Neural progenitor cell (in vitro differentiated cells): Measurements from ENCODE around the gene MAP3K2. TPM values are rescaled to one million over a fixed set of nuclear protein-coding genes. Genes with fewer than 3 reads are reported as not detected.

Experiments used
- DNase-seq: peaks from one replicate; pipeline ENCODE4 v3.0.0-alpha.2; 2016; ENCODE audit warnings: low spot score
- H2AFZ ChIP-seq: fragments of 200-600 bp; sonication (generic); replicated peaks from 2 replicates; pipeline ENCODE4 v1.6.1; 2016; ENCODE audit warnings: antibody characterized with exemption
- H3F3A ChIP-seq: fragments of 200-600 bp; sonication (generic); 2 replicates; pipeline ENCODE4 v1.6.1; 2016; ENCODE audit warnings: antibody characterized with exemption, low read depth
- H3K27ac ChIP-seq: fragments of 200-600 bp; sonication (generic); 2 replicates; pipeline ENCODE4 v1.5.1; 2016; ENCODE audit warnings: mild to moderate bottlenecking
- H3K27me3 ChIP-seq: fragments of 200-600 bp; sonication (generic); 2 replicates; pipeline ENCODE4 v1.6.1; 2016; ENCODE audit warnings: mild to moderate bottlenecking, moderate library complexity
- H3K36me3 ChIP-seq: fragments of 200-600 bp; sonication (generic); 2 replicates; pipeline ENCODE4 v1.5.1; 2016
- H3K4me1 ChIP-seq: fragments of 200-600 bp; sonication (generic); 2 replicates; pipeline ENCODE4 v1.6.1; 2016; ENCODE audit warnings: mixed run types
- H3K4me2 ChIP-seq: fragments of 200-600 bp; sonication (generic); 2 replicates; pipeline ENCODE4 v1.6.1; 2016
- H3K4me3 ChIP-seq: fragments of 200-600 bp; sonication (generic); 2 replicates; pipeline ENCODE4 v1.5.1; 2016
- H3K79me2 ChIP-seq: fragments of 200-600 bp; sonication (generic); 2 replicates; pipeline ENCODE4 v1.6.1; 2016; ENCODE audit warnings: low read depth
- H3K9ac ChIP-seq: fragments of 200-600 bp; sonication (generic); 2 replicates; pipeline ENCODE4 v1.6.1; 2016
- H3K9me3 ChIP-seq: fragments of 200-600 bp; sonication (generic); 2 replicates; pipeline ENCODE4 v1.5.1; 2016; ENCODE audit warnings: low read depth
- H4K20me1 ChIP-seq: fragments of 200-600 bp; sonication (generic); 2 replicates; pipeline ENCODE4 v1.6.1; 2016; ENCODE audit warnings: low read depth
- H3K27ac Mint-ChIP-seq: 3 replicates; pipeline ENCODE4 v1.8.0; 2021; ENCODE audit warnings: mixed read lengths
- H3K27me3 Mint-ChIP-seq: 2 replicates; pipeline ENCODE4 v1.8.0; 2022; ENCODE audit warnings: low read depth, mild to moderate bottlenecking, inconsistent platforms, moderate library complexity, mixed read lengths; ENCODE audit not compliant: insufficient read depth
- H3K36me3 Mint-ChIP-seq: 3 replicates; pipeline ENCODE4 v1.8.0; 2021; ENCODE audit warnings: mixed read lengths
- H3K4me1 Mint-ChIP-seq: 3 replicates; pipeline ENCODE4 v1.8.0; 2021; ENCODE audit warnings: mixed read lengths
- H3K4me3 Mint-ChIP-seq: 3 replicates; pipeline ENCODE4 v1.8.0; 2021; ENCODE audit warnings: mild to moderate bottlenecking, moderate library complexity, mixed read lengths
- H3K9me3 Mint-ChIP-seq: 3 replicates; pipeline ENCODE4 v1.8.0; 2020; ENCODE audit warnings: mixed read lengths
- EZH2 ChIP-seq: fragments of 200-600 bp; sonication (generic); IDR thresholded peaks from 2 replicates; pipeline ENCODE4 v1.6.1; 2017; ENCODE audit warnings: antibody characterized with exemption, mild to moderate bottlenecking, moderate library complexity
- EZH2phosphoT487 ChIP-seq: fragments of 200-600 bp; sonication (generic); IDR thresholded peaks from 2 replicates; pipeline ENCODE4 v1.6.1; 2017; ENCODE audit warnings: antibody characterized with exemption
- total RNA-seq: library from RNA; depleted of rRNA; stranded (reverse); fragments of >200 nt; gene quantifications from 2 replicates; pipeline ENCODE4 v1.2.3, GENCODE V29; 2015; ENCODE audit warnings: low replicate concordance
- TF ChIP-seq, protein P1 (sequence below): fragments of 200-600 bp; sonication (generic); IDR thresholded peaks from 2 replicates; pipeline ENCODE4 v1.5.1; 2017; ENCODE audit warnings: antibody characterized with exemption, mild to moderate bottlenecking

Gene MAP3K2
- total RNA-seq, 1 donor from 2014 or later, result 24.5 TPM

DNA sequence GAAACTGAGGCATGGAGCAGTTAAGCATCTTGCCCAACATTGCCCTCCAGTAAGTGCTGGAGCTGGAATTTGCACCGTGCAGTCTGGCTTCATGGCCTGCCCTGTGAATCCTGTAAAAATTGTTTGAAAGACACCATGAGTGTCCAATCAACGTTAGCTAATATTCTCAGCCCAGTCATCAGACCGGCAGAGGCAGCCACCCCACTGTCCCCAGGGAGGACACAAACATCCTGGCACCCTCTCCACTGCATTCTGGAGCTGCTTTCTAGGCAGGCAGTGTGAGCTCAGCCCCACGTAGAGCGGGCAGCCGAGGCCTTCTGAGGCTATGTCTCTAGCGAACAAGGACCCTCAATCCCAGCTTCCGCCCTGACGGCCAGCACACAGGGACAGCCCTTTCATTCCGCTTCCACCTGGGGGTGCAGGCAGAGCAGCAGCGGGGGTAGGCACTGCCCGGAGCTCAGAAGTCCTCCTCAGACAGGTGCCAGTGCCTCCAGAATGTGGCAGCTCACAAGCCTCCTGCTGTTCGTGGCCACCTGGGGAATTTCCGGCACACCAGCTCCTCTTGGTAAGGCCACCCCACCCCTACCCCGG, 31.8 kb upstream of the MAP3K2 start:
- Mint-ChIP-seq H3K4me1 (peaks cover 29% of the 10 kb centered on the region), H3K36me3 (no peaks in the 10 kb centered on the region), H3K9me3 (no peaks in the 10 kb centered on the region), H3K4me3 (no peak overlapping the region), H3K27me3 (peaks cover 47% of the 10 kb centered on the region), H3K27ac (no peak overlapping the region)
- peaks cover 19% of the 10 kb centered on the region for H3F3A ChIP-seq
- H3K36me3 ChIP-seq, result no peaks in the 10 kb centered on the region
- H3K4me1 ChIP-seq, result peaks cover 11% of the 10 kb centered on the region
- H3K27ac ChIP-seq, result no peak overlapping the region
- no peak for TF ChIP-seq EZH2
- TF ChIP-seq, protein P1, sequence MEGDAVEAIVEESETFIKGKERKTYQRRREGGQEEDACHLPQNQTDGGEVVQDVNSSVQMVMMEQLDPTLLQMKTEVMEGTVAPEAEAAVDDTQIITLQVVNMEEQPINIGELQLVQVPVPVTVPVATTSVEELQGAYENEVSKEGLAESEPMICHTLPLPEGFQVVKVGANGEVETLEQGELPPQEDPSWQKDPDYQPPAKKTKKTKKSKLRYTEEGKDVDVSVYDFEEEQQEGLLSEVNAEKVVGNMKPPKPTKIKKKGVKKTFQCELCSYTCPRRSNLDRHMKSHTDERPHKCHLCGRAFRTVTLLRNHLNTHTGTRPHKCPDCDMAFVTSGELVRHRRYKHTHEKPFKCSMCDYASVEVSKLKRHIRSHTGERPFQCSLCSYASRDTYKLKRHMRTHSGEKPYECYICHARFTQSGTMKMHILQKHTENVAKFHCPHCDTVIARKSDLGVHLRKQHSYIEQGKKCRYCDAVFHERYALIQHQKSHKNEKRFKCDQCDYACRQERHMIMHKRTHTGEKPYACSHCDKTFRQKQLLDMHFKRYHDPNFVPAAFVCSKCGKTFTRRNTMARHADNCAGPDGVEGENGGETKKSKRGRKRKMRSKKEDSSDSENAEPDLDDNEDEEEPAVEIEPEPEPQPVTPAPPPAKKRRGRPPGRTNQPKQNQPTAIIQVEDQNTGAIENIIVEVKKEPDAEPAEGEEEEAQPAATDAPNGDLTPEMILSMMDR, result no peak
- TF ChIP-seq EZH2phosphoT487, result no peak
- peaks cover 100% of the 10 kb centered on the region for H3K27me3 ChIP-seq
- H3K9ac ChIP-seq, result no peak overlapping the region
- no peaks in the 10 kb centered on the region for H3K9me3 ChIP-seq
- no peak overlapping the region for H2AFZ ChIP-seq
- no peak overlapping the region for H3K4me3 ChIP-seq
- no peaks in the 10 kb centered on the region for H3K79me2 ChIP-seq
- H3K4me2 ChIP-seq, result no peak overlapping the region
- no peak for DNase-seq
- peaks cover 6% of the 10 kb centered on the region for H4K20me1 ChIP-seq

DNA sequence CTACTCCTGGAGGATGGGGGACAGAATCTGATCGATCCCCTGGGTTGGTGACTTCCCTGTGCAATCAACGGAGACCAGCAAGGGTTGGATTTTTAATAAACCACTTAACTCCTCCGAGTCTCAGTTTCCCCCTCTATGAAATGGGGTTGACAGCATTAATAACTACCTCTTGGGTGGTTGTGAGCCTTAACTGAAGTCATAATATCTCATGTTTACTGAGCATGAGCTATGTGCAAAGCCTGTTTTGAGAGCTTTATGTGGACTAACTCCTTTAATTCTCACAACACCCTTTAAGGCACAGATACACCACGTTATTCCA, 31.3 kb upstream of the MAP3K2 start:
- Mint-ChIP-seq H3K4me1 (peaks cover 30% of the 10 kb centered on the region), H3K27me3 (peaks cover 43% of the 10 kb centered on the region), H3K4me3 (no peak overlapping the region), H3K9me3 (no peaks in the 10 kb centered on the region), H3K36me3 (no peaks in the 10 kb centered on the region), H3K27ac (no peak overlapping the region)
- no peak overlapping the region for H2AFZ ChIP-seq
- H3K9me3 ChIP-seq, result no peaks in the 10 kb centered on the region
- peaks cover 11% of the 10 kb centered on the region for H3K4me1 ChIP-seq
- H3K27me3 ChIP-seq, result peaks cover 100% of the 10 kb centered on the region
- no peak overlapping the region for H3K9ac ChIP-seq
- H3K27ac ChIP-seq, result no peak overlapping the region
- no peak for TF ChIP-seq EZH2phosphoT487
- TF ChIP-seq EZH2, result no peak
- TF ChIP-seq, protein P1, result no peak
- peaks cover 15% of the 10 kb centered on the region for H3F3A ChIP-seq
- no peaks in the 10 kb centered on the region for H3K79me2 ChIP-seq
- no peaks in the 10 kb centered on the region for H3K36me3 ChIP-seq
- H4K20me1 ChIP-seq, result peaks cover 3% of the 10 kb centered on the region
- no peak for DNase-seq
- H3K4me2 ChIP-seq, result no peak overlapping the region
- H3K4me3 ChIP-seq, result no peak overlapping the region

DNA sequence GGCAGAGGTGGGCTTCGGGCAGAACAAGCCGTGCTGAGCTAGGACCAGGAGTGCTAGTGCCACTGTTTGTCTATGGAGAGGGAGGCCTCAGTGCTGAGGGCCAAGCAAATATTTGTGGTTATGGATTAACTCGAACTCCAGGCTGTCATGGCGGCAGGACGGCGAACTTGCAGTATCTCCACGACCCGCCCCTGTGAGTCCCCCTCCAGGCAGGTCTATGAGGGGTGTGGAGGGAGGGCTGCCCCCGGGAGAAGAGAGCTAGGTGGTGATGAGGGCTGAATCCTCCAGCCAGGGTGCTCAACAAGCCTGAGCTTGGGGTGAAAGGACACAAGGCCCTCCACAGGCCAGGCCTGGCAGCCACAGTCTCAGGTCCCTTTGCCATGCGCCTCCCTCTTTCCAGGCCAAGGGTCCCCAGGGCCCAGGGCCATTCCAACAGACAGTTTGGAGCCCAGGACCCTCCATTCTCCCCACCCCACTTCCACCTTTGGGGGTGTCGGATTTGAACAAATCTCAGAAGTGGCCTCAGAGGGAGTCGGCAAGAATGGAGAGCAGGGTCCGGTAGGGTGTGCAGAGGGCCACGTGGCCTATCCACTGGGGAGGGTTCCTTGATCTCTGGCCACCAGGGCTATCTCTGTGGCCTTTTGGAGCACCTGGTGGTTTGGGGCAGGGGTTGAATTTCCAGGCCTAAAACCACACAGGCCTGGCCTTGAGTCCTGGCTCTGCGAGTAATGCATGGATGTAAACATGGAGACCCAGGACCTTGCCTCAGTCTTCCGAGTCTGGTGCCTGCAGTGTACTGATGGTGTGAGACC, 30.7 kb upstream of the MAP3K2 start, which contains the start of gene PROC:
Gene PROC (plus strand): TSS at position 128 of the 812 bp plus-strand sequence. CDS start 1,516 bp downstream, outside the sequence.
- H3K4me3 ChIP-seq, result no peak within 1 kb of the TSS
- peak within 1 kb of the TSS; percentile 76 for H3K27ac Mint-ChIP-seq
- H3K27ac ChIP-seq, result no peak within 1 kb of the TSS
- H3K27me3 Mint-ChIP-seq, result peaks cover 37% of the 10 kb centered on the region
- H3K36me3 ChIP-seq, result no peaks in the 10 kb centered on the region
- H3K4me3 Mint-ChIP-seq, result no peak within 1 kb of the TSS
- H3K9ac ChIP-seq, result no peak within 1 kb of the TSS
- peaks cover 7% of the 10 kb centered on the region for H3K4me1 ChIP-seq
- peaks cover 3% of the 10 kb centered on the region for H3K9me3 Mint-ChIP-seq
- DNase-seq, result no peak
- H4K20me1 ChIP-seq, result no peaks in the 10 kb centered on the region
- H3F3A ChIP-seq, result peaks cover 9% of the 10 kb centered on the region
- H3K27me3 ChIP-seq, result peaks cover 97% of the 10 kb centered on the region
- no peak within 1 kb of the TSS for H3K4me2 ChIP-seq
- no peaks in the 10 kb centered on the region for H3K79me2 ChIP-seq
- H3K9me3 ChIP-seq, result no peaks in the 10 kb centered on the region
- no peaks in the 10 kb centered on the region for H3K36me3 Mint-ChIP-seq
- H3K4me1 Mint-ChIP-seq, result peaks cover 25% of the 10 kb centered on the region
- TF ChIP-seq EZH2phosphoT487 (no peak), EZH2 (no peak)
- TF ChIP-seq, protein P1, result no peak
- no peak within 1 kb of the TSS for H2AFZ ChIP-seq
